Neural progenitor cell (in vitro differentiated cells): Measurements from ENCODE around the gene DLG3. TPM values are rescaled to one million over a fixed set of nuclear protein-coding genes. Genes with fewer than 3 reads are reported as not detected.
A peak's percentile ranks its signal among the peaks of the same experiment; 100 is the strongest.

Experiments
- DNase-seq: peaks from one replicate; pipeline ENCODE4 v3.0.0-alpha.2; 2016; ENCODE audit warnings: low spot score
- H2AFZ ChIP-seq: fragments of 200-600 bp; sonication (generic); replicated peaks from 2 replicates; pipeline ENCODE4 v1.6.1; 2016; ENCODE audit warnings: antibody characterized with exemption
- H3F3A ChIP-seq: fragments of 200-600 bp; sonication (generic); 2 replicates; pipeline ENCODE4 v1.6.1; 2016; ENCODE audit warnings: antibody characterized with exemption, low read depth
- H3K27ac ChIP-seq: fragments of 200-600 bp; sonication (generic); 2 replicates; pipeline ENCODE4 v1.5.1; 2016; ENCODE audit warnings: mild to moderate bottlenecking
- H3K27me3 ChIP-seq: fragments of 200-600 bp; sonication (generic); 2 replicates; pipeline ENCODE4 v1.6.1; 2016; ENCODE audit warnings: mild to moderate bottlenecking, moderate library complexity
- H3K36me3 ChIP-seq: fragments of 200-600 bp; sonication (generic); 2 replicates; pipeline ENCODE4 v1.5.1; 2016
- H3K4me1 ChIP-seq: fragments of 200-600 bp; sonication (generic); 2 replicates; pipeline ENCODE4 v1.6.1; 2016; ENCODE audit warnings: mixed run types
- H3K4me2 ChIP-seq: fragments of 200-600 bp; sonication (generic); 2 replicates; pipeline ENCODE4 v1.6.1; 2016
- H3K4me3 ChIP-seq: fragments of 200-600 bp; sonication (generic); 2 replicates; pipeline ENCODE4 v1.5.1; 2016
- H3K79me2 ChIP-seq: fragments of 200-600 bp; sonication (generic); 2 replicates; pipeline ENCODE4 v1.6.1; 2016; ENCODE audit warnings: low read depth
- H3K9ac ChIP-seq: fragments of 200-600 bp; sonication (generic); 2 replicates; pipeline ENCODE4 v1.6.1; 2016
- H3K9me3 ChIP-seq: fragments of 200-600 bp; sonication (generic); 2 replicates; pipeline ENCODE4 v1.5.1; 2016; ENCODE audit warnings: low read depth
- H4K20me1 ChIP-seq: fragments of 200-600 bp; sonication (generic); 2 replicates; pipeline ENCODE4 v1.6.1; 2016; ENCODE audit warnings: low read depth
- H3K27ac Mint-ChIP-seq: 3 replicates; pipeline ENCODE4 v1.8.0; 2021; ENCODE audit warnings: mixed read lengths
- H3K27me3 Mint-ChIP-seq: 2 replicates; pipeline ENCODE4 v1.8.0; 2022; ENCODE audit warnings: low read depth, mild to moderate bottlenecking, inconsistent platforms, moderate library complexity, mixed read lengths; ENCODE audit not compliant: insufficient read depth
- H3K36me3 Mint-ChIP-seq: 3 replicates; pipeline ENCODE4 v1.8.0; 2021; ENCODE audit warnings: mixed read lengths
- H3K4me1 Mint-ChIP-seq: 3 replicates; pipeline ENCODE4 v1.8.0; 2021; ENCODE audit warnings: mixed read lengths
- H3K4me3 Mint-ChIP-seq: 3 replicates; pipeline ENCODE4 v1.8.0; 2021; ENCODE audit warnings: mild to moderate bottlenecking, moderate library complexity, mixed read lengths
- H3K9me3 Mint-ChIP-seq: 3 replicates; pipeline ENCODE4 v1.8.0; 2020; ENCODE audit warnings: mixed read lengths
- CTCF ChIP-seq: fragments of 200-600 bp; sonication (generic); IDR thresholded peaks from 2 replicates; pipeline ENCODE4 v1.5.1; 2017; ENCODE audit warnings: antibody characterized with exemption, mild to moderate bottlenecking
- EZH2 ChIP-seq: fragments of 200-600 bp; sonication (generic); IDR thresholded peaks from 2 replicates; pipeline ENCODE4 v1.6.1; 2017; ENCODE audit warnings: antibody characterized with exemption, mild to moderate bottlenecking, moderate library complexity
- EZH2phosphoT487 ChIP-seq: fragments of 200-600 bp; sonication (generic); IDR thresholded peaks from 2 replicates; pipeline ENCODE4 v1.6.1; 2017; ENCODE audit warnings: antibody characterized with exemption
- total RNA-seq: library from RNA; depleted of rRNA; stranded (reverse); fragments of >200 nt; gene quantifications from 2 replicates; pipeline ENCODE4 v1.2.3, GENCODE V29; 2015; ENCODE audit warnings: low replicate concordance

DLG3 gene
- total RNA-seq, 1 donor from 2014 or later = 90.5 TPM

- Histone ChIP-seq H3K4me3 (no peak overlapping the region), H3K9me3 (no peaks in the 10 kb centered on the region), H3F3A (peaks cover 36% of the 10 kb centered on the region), H3K36me3 (no peaks in the 10 kb centered on the region), H3K9ac (no peak overlapping the region), H3K4me2 (peak overlapping the region; percentile 25), H2AFZ (no peak overlapping the region), H4K20me1 (peaks cover 99% of the 10 kb centered on the region), H3K27ac (no peak overlapping the region), H3K79me2 (peaks cover 83% of the 10 kb centered on the region), H3K27me3 (no peaks in the 10 kb centered on the region), H3K4me1 (peaks cover 53% of the 10 kb centered on the region)
- no peak for DNase-seq
- Mint-ChIP-seq H3K4me3 (peak overlapping the region; percentile 40), H3K4me1 (peaks cover 67% of the 10 kb centered on the region), H3K9me3 (no peaks in the 10 kb centered on the region), H3K27ac (no peak overlapping the region), H3K36me3 (peaks cover 2% of the 10 kb centered on the region), H3K27me3 (no peaks in the 10 kb centered on the region)
- TF ChIP-seq EZH2phosphoT487 (no peak), EZH2 (no peak), CTCF (no peak)
These were observed 33.1 kb downstream of the DLG3 start for GRCh38 chrX:70477734-70478075.

GRCh38 chrX:70478526-70479245 is 34.1 kb downstream of the DLG3 start:
- peaks cover 83% of the 10 kb centered on the region for H3K79me2 ChIP-seq
- Mint-ChIP-seq H3K36me3 (no peaks in the 10 kb centered on the region), H3K4me3 (no peak overlapping the region), H3K9me3 (no peaks in the 10 kb centered on the region), H3K27ac (peak overlapping the region; percentile 14), H3K4me1 (peaks cover 67% of the 10 kb centered on the region), H3K27me3 (no peaks in the 10 kb centered on the region)
- H3K9me3 ChIP-seq = no peaks in the 10 kb centered on the region
- no peak overlapping the region for H3K9ac ChIP-seq
- H3K4me2 ChIP-seq = peak overlapping the region; percentile 49
- H3K4me1 ChIP-seq = peaks cover 53% of the 10 kb centered on the region
- peaks cover 100% of the 10 kb centered on the region for H4K20me1 ChIP-seq
- no peaks in the 10 kb centered on the region for H3K36me3 ChIP-seq
- no peak for DNase-seq
- peak overlapping the region; percentile 20 for H3K27ac ChIP-seq
- H3K27me3 ChIP-seq = no peaks in the 10 kb centered on the region
- H2AFZ ChIP-seq = no peak overlapping the region
- peaks cover 36% of the 10 kb centered on the region for H3F3A ChIP-seq
- no peak overlapping the region for H3K4me3 ChIP-seq
- TF ChIP-seq EZH2 (no peak), EZH2phosphoT487 (no peak), CTCF (no peak)

GRCh38 chrX:70479247-70479921 is 34.7 kb downstream of the DLG3 start:
- H2AFZ ChIP-seq = no peak overlapping the region
- H3K9ac ChIP-seq = no peak overlapping the region
- no peaks in the 10 kb centered on the region for H3K9me3 Mint-ChIP-seq
- TF ChIP-seq CTCF (no peak), EZH2 (no peak), EZH2phosphoT487 (no peak)
- H4K20me1 ChIP-seq = peaks cover 100% of the 10 kb centered on the region
- H3K27me3 Mint-ChIP-seq = no peaks in the 10 kb centered on the region
- no peaks in the 10 kb centered on the region for H3K27me3 ChIP-seq
- H3K4me1 ChIP-seq = peaks cover 53% of the 10 kb centered on the region
- H3K4me3 ChIP-seq = no peak overlapping the region
- peaks cover 83% of the 10 kb centered on the region for H3K79me2 ChIP-seq
- H3K27ac ChIP-seq = no peak overlapping the region
- no peaks in the 10 kb centered on the region for H3K9me3 ChIP-seq
- no peaks in the 10 kb centered on the region for H3K36me3 ChIP-seq
- DNase-seq = no peak
- H3K4me2 ChIP-seq = peak overlapping the region; percentile 68
- H3K4me3 Mint-ChIP-seq = no peak overlapping the region
- no peak overlapping the region for H3K27ac Mint-ChIP-seq
- H3K4me1 Mint-ChIP-seq = peaks cover 67% of the 10 kb centered on the region
- H3K36me3 Mint-ChIP-seq = no peaks in the 10 kb centered on the region
- H3F3A ChIP-seq = peaks cover 36% of the 10 kb centered on the region
